Endodermal cell (in vitro differentiated cells): Measurements from ENCODE around the gene ARFGAP1. TPM values are rescaled to one million over a fixed set of nuclear protein-coding genes. Genes with fewer than 3 reads are reported as not detected.
A peak's percentile ranks its signal among the peaks of the same experiment; 100 is the strongest.

ENCODE experiments used
- DNase-seq: peaks from one replicate; pipeline ENCODE4 v3.0.0-alpha.2; 2017
- H3K27ac ChIP-seq: 2 replicates; pipeline ENCODE4 v1.5.1; 2013; ENCODE audit warnings: mild to moderate bottlenecking, low read depth, low read length, moderate library complexity
- H3K27me3 ChIP-seq: 2 replicates; pipeline ENCODE4 v1.6.1; 2013; ENCODE audit warnings: mild to moderate bottlenecking, low read length, moderate library complexity; ENCODE audit not compliant: insufficient read depth, control insufficient read depth, poor library complexity, severe bottlenecking
- H3K36me3 ChIP-seq: 2 replicates; pipeline ENCODE4 v1.7.0; 2013; ENCODE audit warnings: mild to moderate bottlenecking, low read length, moderate library complexity; ENCODE audit not compliant: control insufficient read depth, insufficient read depth
- H3K4me1 ChIP-seq: one replicate; pipeline ENCODE4 v1.7.0; 2013; ENCODE audit warnings: low read length; ENCODE audit not compliant: control insufficient read depth, insufficient read depth
- H3K4me3 ChIP-seq: 2 replicates; pipeline ENCODE4 v1.5.1; 2013; ENCODE audit warnings: mild to moderate bottlenecking, low read length, moderate library complexity
- H3K9ac ChIP-seq: 2 replicates; pipeline ENCODE4 v1.6.1; 2013; ENCODE audit warnings: mild to moderate bottlenecking, low read length, moderate library complexity; ENCODE audit not compliant: poor library complexity, severe bottlenecking; ENCODE audit errors: extremely low read depth
- H3K9me3 ChIP-seq: 2 replicates; pipeline ENCODE4 v1.6.1; 2013; ENCODE audit warnings: mild to moderate bottlenecking, low read length, moderate library complexity; ENCODE audit not compliant: control insufficient read depth
- H3K27ac Mint-ChIP-seq: 2 replicates; pipeline ENCODE4 v1.8.0; 2020; ENCODE audit warnings: mixed read lengths
- H3K27me3 Mint-ChIP-seq: 2 replicates; pipeline ENCODE4 v1.8.0; 2021; ENCODE audit warnings: mild to moderate bottlenecking, mixed read lengths; ENCODE audit not compliant: insufficient read depth
- H3K36me3 Mint-ChIP-seq: 2 replicates; pipeline ENCODE4 v1.8.0; 2020; ENCODE audit warnings: low read depth, mixed read lengths
- H3K4me1 Mint-ChIP-seq: 2 replicates; pipeline ENCODE4 v1.8.0; 2020; ENCODE audit warnings: mixed read lengths
- H3K4me3 Mint-ChIP-seq: 2 replicates; pipeline ENCODE4 v1.8.0; 2020; ENCODE audit warnings: mild to moderate bottlenecking, moderate library complexity, mixed read lengths
- H3K9me3 Mint-ChIP-seq: 2 replicates; pipeline ENCODE4 v1.8.0; 2020; ENCODE audit warnings: mild to moderate bottlenecking, mixed read lengths
- CTCF ChIP-seq: fragments of 200-600 bp; sonication (generic); conservative IDR thresholded peaks from 2 replicates; pipeline ENCODE4 v1.5.0; 2021; ENCODE audit warnings: antibody characterized with exemption, mild to moderate bottlenecking
- WGBS, 2 experiments: methylation state at CpG; one replicate each; pipeline versions ENCODE4 v1.1.5 to v1.1.7; 2013; ENCODE audit warnings: missing lambda C conversion rate in 2 of 2, mixed read lengths in 1 of 2; ENCODE audit not compliant: insufficient coverage in 1 of 2, insufficient read length in 1 of 2; 5-methylcytosine and 5-hydroxymethylcytosine counted together
- total RNA-seq, 2 donors: library from RNA; stranded (reverse); fragmentation: NEBNext Ultra II Directional in 1 of 2; extraction: Animal tissue kit (Norgen Biotek cat#: 25700) in 1 of 2; gene quantifications; 2 replicates in 1 of 2; 3 replicates in 1 of 2; pipeline ENCODE4 v1.2.1, GENCODE V29; 2021

Gene ARFGAP1
- total RNA-seq, 2 donors from 2014 or later = 159 to 208 TPM

GRCh38 chr20:63258781-63259180 is 13.8 kb upstream of the ARFGAP1 start:
- no peaks in the 10 kb centered on the region for H3K9me3 Mint-ChIP-seq
- no peak overlapping the region for H3K27ac ChIP-seq
- H3K36me3 ChIP-seq = no peaks in the 10 kb centered on the region
- H3K36me3 Mint-ChIP-seq = no peaks in the 10 kb centered on the region
- no peaks in the 10 kb centered on the region for H3K9me3 ChIP-seq
- peaks cover 33% of the 10 kb centered on the region for H3K27me3 ChIP-seq
- H3K27me3 Mint-ChIP-seq = peaks cover 28% of the 10 kb centered on the region
- no peaks in the 10 kb centered on the region for H3K4me1 Mint-ChIP-seq
- no peak overlapping the region for H3K9ac ChIP-seq
- H3K27ac Mint-ChIP-seq = no peak overlapping the region
- H3K4me3 ChIP-seq = no peak overlapping the region
- WGBS, 2 experiments = 85 to 86% methylated on average over 7 to 8 of the region's 8 CpGs
- TF ChIP-seq CTCF = no peak
- peaks cover 3% of the 10 kb centered on the region for H3K4me1 ChIP-seq
- no peak for DNase-seq
- H3K4me3 Mint-ChIP-seq = no peak overlapping the region

GRCh38 chr20:63259734-63260460 is 12.7 kb upstream of the ARFGAP1 start:
- H3K4me1 Mint-ChIP-seq = no peaks in the 10 kb centered on the region
- H3K4me1 ChIP-seq = peaks cover 1% of the 10 kb centered on the region
- H3K9ac ChIP-seq = no peak overlapping the region
- H3K27me3 ChIP-seq = peaks cover 23% of the 10 kb centered on the region
- H3K4me3 ChIP-seq = no peak overlapping the region
- H3K36me3 ChIP-seq = no peaks in the 10 kb centered on the region
- 91% methylated on average over 16 to 25 of the region's 25 CpGs for WGBS, 2 experiments
- H3K4me3 Mint-ChIP-seq = no peak overlapping the region
- H3K9me3 ChIP-seq = no peaks in the 10 kb centered on the region
- H3K27ac ChIP-seq = peak overlapping the region; percentile 84
- H3K27ac Mint-ChIP-seq = no peak overlapping the region
- DNase-seq = no peak
- no peaks in the 10 kb centered on the region for H3K36me3 Mint-ChIP-seq
- TF ChIP-seq CTCF = no peak
- H3K9me3 Mint-ChIP-seq = no peaks in the 10 kb centered on the region
- peaks cover 23% of the 10 kb centered on the region for H3K27me3 Mint-ChIP-seq

GRCh38 chr20:63260521-63260920 is 12.1 kb upstream of the ARFGAP1 start:
- Histone ChIP-seq H3K4me1 (no peaks in the 10 kb centered on the region), H3K4me3 (no peak overlapping the region), H3K9me3 (no peaks in the 10 kb centered on the region), H3K36me3 (no peaks in the 10 kb centered on the region), H3K27ac (peak overlapping the region; percentile 84), H3K9ac (no peak overlapping the region), H3K27me3 (peaks cover 17% of the 10 kb centered on the region)
- H3K36me3 Mint-ChIP-seq = no peaks in the 10 kb centered on the region
- H3K4me1 Mint-ChIP-seq = no peaks in the 10 kb centered on the region
- peaks cover 17% of the 10 kb centered on the region for H3K27me3 Mint-ChIP-seq
- no peak overlapping the region for H3K4me3 Mint-ChIP-seq
- no peaks in the 10 kb centered on the region for H3K9me3 Mint-ChIP-seq
- H3K27ac Mint-ChIP-seq = no peak overlapping the region
- 93 to 96% methylated on average over 14 to 15 of the region's 15 CpGs for WGBS, 2 experiments
- no peak for DNase-seq
- no peak for TF ChIP-seq CTCF
